Adipocyte (in vitro differentiated cells): ENCODE measurements around the gene PACS1.

Source experiments
- DNase-seq: peaks from one replicate; pipeline ENCODE4 v3.0.0-alpha.2; 2015; ENCODE audit warnings: low read depth
- H3K27me3 ChIP-seq: replicated peaks from 2 replicates; pipeline ENCODE4 v1.7.0; 2013; ENCODE audit warnings: mild to moderate bottlenecking, low read length, moderate library complexity; ENCODE audit not compliant: control insufficient read depth, insufficient read depth
- H3K36me3 ChIP-seq: 2 replicates; pipeline ENCODE4 v1.7.0; 2013; ENCODE audit warnings: low read length, mild to moderate bottlenecking, moderate library complexity; ENCODE audit not compliant: control insufficient read depth, insufficient read depth, severe bottlenecking
- H3K4me1 ChIP-seq: 2 replicates; pipeline ENCODE4 v1.7.0; 2013; ENCODE audit warnings: mild to moderate bottlenecking, low read length, moderate library complexity; ENCODE audit not compliant: control insufficient read depth, insufficient read depth
- H3K4me3 ChIP-seq: 2 replicates; pipeline ENCODE4 v1.7.0; 2013; ENCODE audit warnings: mild to moderate bottlenecking, low read length, moderate library complexity
- H3K9ac ChIP-seq: 2 replicates; pipeline ENCODE4 v1.7.0; 2013; ENCODE audit warnings: mild to moderate bottlenecking, low read length, moderate library complexity
- H3K9me3 ChIP-seq: 2 replicates; pipeline ENCODE4 v1.7.0; 2013; ENCODE audit warnings: mild to moderate bottlenecking, low read length, moderate library complexity; ENCODE audit not compliant: control insufficient read depth

The PACS1 gene

GRCh38 chr11:66264914-66265313 is 194.8 kb downstream of the PACS1 start:
- no peaks in the 10 kb centered on the region for H3K27me3 ChIP-seq
- H3K9ac ChIP-seq, result no peak overlapping the region
- H3K36me3 ChIP-seq, result peaks cover 50% of the 10 kb centered on the region
- peaks cover 19% of the 10 kb centered on the region for H3K4me1 ChIP-seq
- H3K9me3 ChIP-seq, result no peaks in the 10 kb centered on the region
- DNase-seq, result peak; percentile 24
- H3K4me3 ChIP-seq, result no peak overlapping the region

DNA sequence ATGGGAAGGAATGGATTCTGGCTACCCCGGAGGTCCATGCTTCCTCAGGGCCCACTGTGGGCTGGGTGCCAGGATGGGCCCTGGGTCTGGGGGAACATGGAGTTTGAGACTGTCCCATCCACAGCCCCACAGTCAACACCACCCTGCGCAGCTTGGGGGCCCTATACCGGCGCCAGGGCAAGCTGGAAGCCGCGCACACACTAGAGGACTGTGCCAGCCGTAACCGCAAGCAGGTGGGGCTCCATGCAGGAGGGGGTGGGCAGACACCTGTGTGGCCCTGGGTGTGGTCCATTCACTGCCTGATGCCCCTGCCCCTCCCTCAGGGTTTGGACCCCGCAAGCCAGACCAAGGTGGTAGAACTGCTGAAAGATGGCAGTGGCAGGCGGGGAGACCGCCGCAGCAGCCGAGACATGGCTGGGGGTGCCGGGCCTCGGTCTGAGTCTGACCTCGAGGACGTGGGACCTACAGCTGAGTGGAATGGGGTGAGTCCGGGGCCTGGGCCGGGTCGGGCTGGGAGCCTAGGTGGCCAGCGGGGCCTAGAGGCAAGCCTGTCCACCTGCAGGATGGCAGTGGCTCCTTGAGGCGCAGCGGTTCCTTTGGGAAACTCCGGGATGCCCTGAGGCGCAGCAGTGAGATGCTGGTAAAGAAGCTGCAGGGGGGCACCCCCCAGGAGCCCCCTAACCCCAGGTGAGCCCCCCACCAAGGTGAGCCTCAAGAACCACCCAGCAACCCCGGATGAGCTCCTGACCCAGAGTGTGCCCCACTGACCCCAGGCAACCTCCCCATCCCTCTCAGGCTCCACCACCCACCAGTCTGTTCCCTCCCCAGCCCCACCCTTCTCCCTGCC is 195.7 kb downstream of the PACS1 start:
- peaks cover 50% of the 10 kb centered on the region for H3K36me3 ChIP-seq
- H3K9ac ChIP-seq, result no peak overlapping the region
- H3K27me3 ChIP-seq, result no peaks in the 10 kb centered on the region
- peaks cover 20% of the 10 kb centered on the region for H3K4me1 ChIP-seq
- DNase-seq, result no peak
- no peak overlapping the region for H3K4me3 ChIP-seq
- no peaks in the 10 kb centered on the region for H3K9me3 ChIP-seq

DNA sequence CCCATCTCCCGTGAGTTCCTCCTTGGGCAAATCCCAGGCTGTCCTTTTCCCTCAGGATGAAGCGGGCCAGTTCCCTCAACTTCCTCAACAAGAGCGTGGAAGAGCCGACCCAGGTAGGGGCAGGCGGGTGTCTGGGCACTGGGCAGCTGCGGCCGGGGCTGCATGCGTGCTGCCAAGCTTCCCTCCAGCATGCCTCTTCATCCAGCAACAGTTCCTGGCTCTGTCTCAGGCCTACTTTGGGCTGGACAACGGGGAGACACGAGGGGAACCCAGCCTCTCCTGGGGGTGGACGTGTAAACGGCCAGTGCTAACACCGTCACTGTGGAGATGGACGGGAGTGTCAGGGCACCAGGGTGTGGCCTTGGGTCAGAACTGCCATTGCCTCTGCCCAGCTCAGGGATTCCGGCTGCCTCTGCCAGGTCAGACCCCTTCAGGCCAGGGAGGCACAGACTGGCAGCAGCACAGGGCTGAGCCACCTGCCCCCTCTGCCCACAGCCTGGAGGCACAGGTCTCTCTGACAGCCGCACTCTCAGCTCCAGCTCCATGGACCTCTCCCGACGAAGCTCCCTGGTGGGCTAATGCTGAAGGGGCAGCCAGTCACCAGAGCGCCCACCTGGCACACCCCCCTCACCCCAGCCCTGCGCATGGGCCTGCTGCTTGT is 196.4 kb downstream of the PACS1 start:
- no peaks in the 10 kb centered on the region for H3K9me3 ChIP-seq
- H3K4me1 ChIP-seq, result peaks cover 20% of the 10 kb centered on the region
- DNase-seq, result no peak
- peak overlapping the region; percentile 80 for H3K9ac ChIP-seq
- H3K4me3 ChIP-seq, result peak overlapping the region; percentile 93
- H3K36me3 ChIP-seq, result peaks cover 43% of the 10 kb centered on the region
- no peaks in the 10 kb centered on the region for H3K27me3 ChIP-seq

DNA sequence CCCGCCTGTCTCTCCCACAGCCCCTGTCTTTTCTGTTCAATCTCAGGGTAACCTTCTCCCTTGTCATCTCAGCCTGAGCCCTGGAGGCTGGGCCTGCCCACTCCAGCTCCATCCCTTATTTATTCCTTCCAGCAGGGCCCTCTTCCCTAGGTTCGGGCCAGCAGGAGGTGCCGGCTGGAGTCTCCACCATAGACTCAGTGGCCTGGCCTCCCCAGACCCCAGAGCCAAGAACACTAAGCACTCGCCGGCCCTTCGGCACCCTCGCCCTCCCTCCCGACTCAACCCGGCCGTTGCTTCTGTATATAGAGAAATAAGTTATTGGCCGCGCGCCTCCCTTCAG is 196.9 kb downstream of the PACS1 start:
- H3K4me1 ChIP-seq, result peaks cover 20% of the 10 kb centered on the region
- peak overlapping the region; percentile 80 for H3K9ac ChIP-seq
- H3K27me3 ChIP-seq, result no peaks in the 10 kb centered on the region
- DNase-seq, result no peak
- peaks cover 42% of the 10 kb centered on the region for H3K36me3 ChIP-seq
- peak overlapping the region; percentile 93 for H3K4me3 ChIP-seq
- no peaks in the 10 kb centered on the region for H3K9me3 ChIP-seq

- no peaks in the 10 kb centered on the region for H3K9me3 ChIP-seq
- peaks cover 20% of the 10 kb centered on the region for H3K4me1 ChIP-seq
- peak overlapping the region; percentile 93 for H3K4me3 ChIP-seq
- H3K27me3 ChIP-seq, result no peaks in the 10 kb centered on the region
- peak overlapping the region; percentile 97 for H3K9ac ChIP-seq
- peaks cover 42% of the 10 kb centered on the region for H3K36me3 ChIP-seq
- DNase-seq, result peak; percentile 95
Observed at GRCh38 chr11:66267379-66268243, 197.5 kb downstream of the PACS1 start.

DNA sequence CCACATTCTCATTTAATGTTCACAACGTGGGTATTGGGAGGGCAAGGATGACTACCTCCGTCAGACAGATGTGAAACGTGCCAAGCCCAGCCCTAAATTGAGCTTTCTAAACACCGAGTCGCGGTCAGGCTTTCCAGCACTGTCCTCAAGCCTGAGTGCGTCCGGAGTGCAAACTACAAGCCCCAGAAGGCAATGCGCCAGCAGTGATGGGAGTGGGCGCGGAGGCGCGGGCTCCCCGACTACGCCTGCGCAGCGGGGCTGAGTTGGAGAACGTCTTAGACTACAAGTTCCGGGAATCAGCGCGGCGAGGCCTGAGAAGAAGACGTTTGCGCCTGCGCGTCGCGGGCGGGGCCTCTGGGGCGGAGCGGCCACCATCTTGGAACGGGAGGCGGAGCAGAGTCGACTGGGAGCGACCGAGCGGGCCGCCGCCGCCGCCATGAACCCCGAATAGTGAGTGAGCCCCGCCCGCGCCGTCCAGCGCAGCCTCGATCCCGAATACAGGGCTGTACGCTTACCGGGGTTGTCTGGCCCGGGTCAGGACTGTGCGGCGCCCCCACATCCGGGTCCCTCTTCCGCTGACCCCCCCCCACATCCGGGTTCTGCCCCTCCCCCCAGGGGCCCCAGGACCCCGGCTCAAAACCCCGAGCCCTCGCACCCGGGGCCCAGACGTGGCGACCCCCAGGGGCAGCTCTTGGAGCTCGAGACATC is 198.3 kb downstream of the PACS1 start, which contains the start of gene RAB1B:
Gene RAB1B, plus strand, starts transcription at position 396 of the 708 bp plus-strand sequence. Its CDS starts 41 bp downstream, at position 437.
- H3K9ac ChIP-seq, result peak within 1 kb of the TSS; percentile 97
- peaks cover 20% of the 10 kb centered on the region for H3K4me1 ChIP-seq
- peak; percentile 100 for DNase-seq
- peaks cover 42% of the 10 kb centered on the region for H3K36me3 ChIP-seq
- H3K27me3 ChIP-seq, result no peaks in the 10 kb centered on the region
- peak within 1 kb of the TSS; percentile 93 for H3K4me3 ChIP-seq
- no peaks in the 10 kb centered on the region for H3K9me3 ChIP-seq

- H3K27me3 ChIP-seq, result no peaks in the 10 kb centered on the region
- peaks cover 20% of the 10 kb centered on the region for H3K4me1 ChIP-seq
- DNase-seq, result peak; percentile 68
- H3K36me3 ChIP-seq, result peaks cover 43% of the 10 kb centered on the region
- no peaks in the 10 kb centered on the region for H3K9me3 ChIP-seq
- H3K4me3 ChIP-seq, result peak overlapping the region; percentile 93
- peak overlapping the region; percentile 97 for H3K9ac ChIP-seq
Observed at GRCh38 chr11:66268952-66269905, 199.2 kb downstream of the PACS1 start.

- Histone ChIP-seq H3K4me3 (no peak overlapping the region), H3K4me1 (peaks cover 15% of the 10 kb centered on the region), H3K36me3 (peaks cover 48% of the 10 kb centered on the region), H3K9me3 (no peaks in the 10 kb centered on the region), H3K9ac (no peak overlapping the region), H3K27me3 (no peaks in the 10 kb centered on the region)
- no peak for DNase-seq
Observed at GRCh38 chr11:66271816-66272215, 201.7 kb downstream of the PACS1 start.

DNA sequence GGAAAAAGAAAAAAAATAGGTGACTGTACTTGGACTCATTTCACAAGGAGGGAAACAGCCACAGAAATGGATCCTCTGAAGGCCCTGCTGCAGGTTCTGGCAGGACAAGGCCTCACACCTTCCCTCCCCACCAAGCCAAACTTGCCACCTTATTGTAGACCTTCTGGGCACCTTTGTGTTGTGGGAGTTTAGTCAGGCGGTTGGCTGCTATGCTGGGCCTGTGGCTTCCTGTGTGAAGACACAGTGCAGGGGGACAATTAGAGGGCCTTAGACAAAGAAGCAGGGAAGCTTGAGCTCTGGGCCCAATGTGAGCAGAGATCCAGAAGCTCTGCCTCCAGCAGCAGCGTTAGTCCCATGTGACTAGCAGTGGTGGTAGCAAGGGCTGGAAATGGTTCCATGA is 202.5 kb downstream of the PACS1 start:
- no peak overlapping the region for H3K9ac ChIP-seq

GRCh38 chr11:66274219-66274618 is 204.1 kb downstream of the PACS1 start:
- DNase-seq, result no peak
- H3K9me3 ChIP-seq, result no peaks in the 10 kb centered on the region
- no peak overlapping the region for H3K4me3 ChIP-seq
- no peak overlapping the region for H3K9ac ChIP-seq
- H3K36me3 ChIP-seq, result peaks cover 48% of the 10 kb centered on the region
- peaks cover 10% of the 10 kb centered on the region for H3K4me1 ChIP-seq
- H3K27me3 ChIP-seq, result no peaks in the 10 kb centered on the region

More for the DNA sequence above, 202.5 kb downstream of the PACS1 start:
- DNase-seq, result no peak
- H3K27me3 ChIP-seq, result no peaks in the 10 kb centered on the region
- peaks cover 12% of the 10 kb centered on the region for H3K4me1 ChIP-seq
- no peaks in the 10 kb centered on the region for H3K9me3 ChIP-seq
- H3K36me3 ChIP-seq, result peaks cover 48% of the 10 kb centered on the region
- no peak overlapping the region for H3K4me3 ChIP-seq
